Lower lobe of right lung (tissue), 2 donors: ENCODE data around the gene SLC9C2. TPM values are rescaled to one million over a fixed set of nuclear protein-coding genes. Genes with fewer than 3 reads are reported as not detected.
"Not testable (repeated sequence)": the region's sequence is repeated elsewhere in the genome, so short reads cannot be mapped to it uniquely, and the experiment has no call there.

Source experiments
- ATAC-seq, 2 donors: fragments of 200-7000 bp; cut with Tn5 transposase; one replicate each; pipeline ENCODE4 v1.9.1; 2020 to 2022; ENCODE audit warnings: mild to moderate bottlenecking in 2 of 2, moderate library complexity in 2 of 2
- DNase-seq: peaks from one replicate; pipeline ENCODE4 v3.0.0-alpha.2; 2020
- H3K27ac ChIP-seq: fragments of 200-600 bp; one replicate; pipeline ENCODE4 v1.8.0; 2022
- H3K27me3 ChIP-seq: fragments of 200-600 bp; one replicate; pipeline ENCODE4 v1.8.0; 2022; ENCODE audit warnings: low read depth
- H3K36me3 ChIP-seq: fragments of 200-600 bp; one replicate; pipeline ENCODE4 v1.8.0; 2022; ENCODE audit warnings: mild to moderate bottlenecking
- H3K4me1 ChIP-seq: fragments of 200-600 bp; one replicate; pipeline ENCODE4 v1.8.0; 2022
- H3K4me3 ChIP-seq: fragments of 200-600 bp; one replicate; pipeline ENCODE4 v1.8.0; 2022; ENCODE audit warnings: mild to moderate bottlenecking
- H3K9me3 ChIP-seq: fragments of 200-600 bp; one replicate; pipeline ENCODE4 v1.8.0; 2022
- CTCF ChIP-seq: fragments of 200-600 bp; IDR thresholded peaks from one replicate; pipeline ENCODE4 v1.8.0; 2022; ENCODE audit warnings: antibody characterized with exemption, mild to moderate bottlenecking
- intact Hi-C: fragments of 100-400 bp; cut with DNase I; formaldehyde crosslinking; loops from one replicate; pipeline ENCODE4 v1.11.0; 2022
- total RNA-seq: library from RNA; stranded (reverse); fragmentation: NEBNext Ultra II Directional; extraction: Animal tissue kit (Norgen Biotek cat#: 25700); gene quantifications from one replicate; pipeline ENCODE4 v1.2.1, GENCODE V29; 2021
- donor health status: DM: no; HTN: yes; CAD: no; lungs with severe emphysema.

The SLC9C2 gene
- total RNA-seq, 1 donor from 2014 or later, result 1.4 TPM

- no peak for TF ChIP-seq CTCF
- H3K9me3 ChIP-seq, result no peaks in the 10 kb centered on the region
- H3K4me3 ChIP-seq, result no peak overlapping the region
- H3K27ac ChIP-seq, result no peak overlapping the region
- ATAC-seq, result no peak
- H3K36me3 ChIP-seq, result no peaks in the 10 kb centered on the region
- H3K27me3 ChIP-seq, result no peaks in the 10 kb centered on the region
- intact Hi-C loops, result no loop called here
- DNase-seq, result no peak
- H3K4me1 ChIP-seq, result no peaks in the 10 kb centered on the region
These were observed 35.5 kb upstream of the SLC9C2 start for GRCh38 chr1:173638043-173639021.

- intact Hi-C loops, H3K4me3 ChIP-seq, H3K36me3 ChIP-seq, H3K27me3 ChIP-seq, ATAC-seq, H3K4me1 ChIP-seq, H3K27ac ChIP-seq, H3K9me3 ChIP-seq, DNase-seq: not testable (repeated sequence)
These were observed 34.6 kb upstream of the SLC9C2 start for GRCh38 chr1:173637236-173638042.

- Histone ChIP-seq H3K27ac (no peak within 1 kb of the TSS), H3K4me3 (no peak within 1 kb of the TSS), H3K4me1 (no peaks in the 10 kb centered on the region), H3K27me3 (no peaks in the 10 kb centered on the region), H3K9me3 (no peaks in the 10 kb centered on the region), H3K36me3 (no peaks in the 10 kb centered on the region)
- ATAC-seq (no peak), DNase-seq (no peak)
- no peak for TF ChIP-seq CTCF
- intact Hi-C loops, result no loop called here
These were observed 32.2 kb upstream of the SLC9C2 start, which contains the start of gene TEX50 for GRCh38 chr1:173635116-173635515. Gene TEX50, plus strand, starts transcription at chr1:173635338. Its CDS starts 184 bp downstream, at chr1:173635522.

- DNase-seq (no peak), ATAC-seq (no peak)
- TF ChIP-seq CTCF, result no peak
- Histone ChIP-seq H3K9me3 (no peaks in the 10 kb centered on the region), H3K27ac (no peak overlapping the region), H3K27me3 (no peaks in the 10 kb centered on the region), H3K36me3 (no peaks in the 10 kb centered on the region), H3K4me3 (no peak overlapping the region), H3K4me1 (no peaks in the 10 kb centered on the region)
- intact Hi-C loops, result no loop called here
These were observed 26.0 kb upstream of the SLC9C2 start for GRCh38 chr1:173628888-173629287.

- H3K9me3 ChIP-seq, result no peaks in the 10 kb centered on the region
- TF ChIP-seq CTCF, result no peak
- DNase-seq, result no peak
- H3K27ac ChIP-seq, result no peak overlapping the region
- H3K4me1 ChIP-seq, result no peaks in the 10 kb centered on the region
- H3K27me3 ChIP-seq, result no peaks in the 10 kb centered on the region
- no peak for ATAC-seq
- no peaks in the 10 kb centered on the region for H3K36me3 ChIP-seq
- no peak overlapping the region for H3K4me3 ChIP-seq
- intact Hi-C loops, result no loop called here
These were observed 24.4 kb upstream of the SLC9C2 start for GRCh38 chr1:173627269-173627668.
